Neural progenitor cell (in vitro differentiated cells): Measurements from ENCODE around the gene EPHA4. TPM values are rescaled to one million over a fixed set of nuclear protein-coding genes. Genes with fewer than 3 reads are reported as not detected.

Source experiments
- DNase-seq: peaks from one replicate; pipeline ENCODE4 v3.0.0-alpha.2; 2016; ENCODE audit warnings: low spot score
- H2AFZ ChIP-seq: fragments of 200-600 bp; sonication (generic); replicated peaks from 2 replicates; pipeline ENCODE4 v1.6.1; 2016; ENCODE audit warnings: antibody characterized with exemption
- H3F3A ChIP-seq: fragments of 200-600 bp; sonication (generic); 2 replicates; pipeline ENCODE4 v1.6.1; 2016; ENCODE audit warnings: antibody characterized with exemption, low read depth
- H3K27ac ChIP-seq: fragments of 200-600 bp; sonication (generic); 2 replicates; pipeline ENCODE4 v1.5.1; 2016; ENCODE audit warnings: mild to moderate bottlenecking
- H3K27me3 ChIP-seq: fragments of 200-600 bp; sonication (generic); 2 replicates; pipeline ENCODE4 v1.6.1; 2016; ENCODE audit warnings: mild to moderate bottlenecking, moderate library complexity
- H3K36me3 ChIP-seq: fragments of 200-600 bp; sonication (generic); 2 replicates; pipeline ENCODE4 v1.5.1; 2016
- H3K4me1 ChIP-seq: fragments of 200-600 bp; sonication (generic); 2 replicates; pipeline ENCODE4 v1.6.1; 2016; ENCODE audit warnings: mixed run types
- H3K4me2 ChIP-seq: fragments of 200-600 bp; sonication (generic); 2 replicates; pipeline ENCODE4 v1.6.1; 2016
- H3K4me3 ChIP-seq: fragments of 200-600 bp; sonication (generic); 2 replicates; pipeline ENCODE4 v1.5.1; 2016
- H3K79me2 ChIP-seq: fragments of 200-600 bp; sonication (generic); 2 replicates; pipeline ENCODE4 v1.6.1; 2016; ENCODE audit warnings: low read depth
- H3K9ac ChIP-seq: fragments of 200-600 bp; sonication (generic); 2 replicates; pipeline ENCODE4 v1.6.1; 2016
- H3K9me3 ChIP-seq: fragments of 200-600 bp; sonication (generic); 2 replicates; pipeline ENCODE4 v1.5.1; 2016; ENCODE audit warnings: low read depth
- H4K20me1 ChIP-seq: fragments of 200-600 bp; sonication (generic); 2 replicates; pipeline ENCODE4 v1.6.1; 2016; ENCODE audit warnings: low read depth
- H3K27ac Mint-ChIP-seq: 3 replicates; pipeline ENCODE4 v1.8.0; 2021; ENCODE audit warnings: mixed read lengths
- H3K27me3 Mint-ChIP-seq: 2 replicates; pipeline ENCODE4 v1.8.0; 2022; ENCODE audit warnings: low read depth, mild to moderate bottlenecking, inconsistent platforms, moderate library complexity, mixed read lengths; ENCODE audit not compliant: insufficient read depth
- H3K36me3 Mint-ChIP-seq: 3 replicates; pipeline ENCODE4 v1.8.0; 2021; ENCODE audit warnings: mixed read lengths
- H3K4me1 Mint-ChIP-seq: 3 replicates; pipeline ENCODE4 v1.8.0; 2021; ENCODE audit warnings: mixed read lengths
- H3K4me3 Mint-ChIP-seq: 3 replicates; pipeline ENCODE4 v1.8.0; 2021; ENCODE audit warnings: mild to moderate bottlenecking, moderate library complexity, mixed read lengths
- H3K9me3 Mint-ChIP-seq: 3 replicates; pipeline ENCODE4 v1.8.0; 2020; ENCODE audit warnings: mixed read lengths
- CTCF ChIP-seq: fragments of 200-600 bp; sonication (generic); IDR thresholded peaks from 2 replicates; pipeline ENCODE4 v1.5.1; 2017; ENCODE audit warnings: antibody characterized with exemption, mild to moderate bottlenecking
- EZH2 ChIP-seq: fragments of 200-600 bp; sonication (generic); IDR thresholded peaks from 2 replicates; pipeline ENCODE4 v1.6.1; 2017; ENCODE audit warnings: antibody characterized with exemption, mild to moderate bottlenecking, moderate library complexity
- EZH2phosphoT487 ChIP-seq: fragments of 200-600 bp; sonication (generic); IDR thresholded peaks from 2 replicates; pipeline ENCODE4 v1.6.1; 2017; ENCODE audit warnings: antibody characterized with exemption
- total RNA-seq: library from RNA; depleted of rRNA; stranded (reverse); fragments of >200 nt; gene quantifications from 2 replicates; pipeline ENCODE4 v1.2.3, GENCODE V29; 2015; ENCODE audit warnings: low replicate concordance

EPHA4 gene
- total RNA-seq, 1 donor from 2014 or later: 323 TPM

DNA sequence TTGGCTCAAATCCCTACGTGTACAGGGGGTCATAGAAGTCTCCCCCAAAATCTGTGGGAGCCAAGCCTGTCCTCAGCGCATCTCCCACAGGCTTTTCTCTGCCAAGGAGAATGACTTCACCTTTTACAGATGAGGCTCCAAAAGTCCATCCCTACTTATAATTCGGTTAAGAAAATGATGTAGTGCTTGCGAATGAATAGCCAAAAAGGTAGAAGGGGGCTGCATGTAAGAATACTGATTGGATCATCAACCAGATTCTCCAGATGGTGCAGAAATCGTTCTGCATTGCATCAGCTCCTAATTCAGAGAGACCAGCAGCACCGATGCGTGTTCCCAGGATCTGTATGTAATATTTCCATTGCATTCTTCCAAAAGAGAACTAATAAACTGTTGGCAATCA is 91.9 kb downstream of the EPHA4 start:
- H3K36me3 Mint-ChIP-seq: peaks cover 31% of the 10 kb centered on the region

GRCh38 chr2:221478485-221478863 is 93.6 kb downstream of the EPHA4 start:
- Histone ChIP-seq H2AFZ (no peak overlapping the region), H3F3A (peaks cover 62% of the 10 kb centered on the region), H3K27me3 (no peaks in the 10 kb centered on the region), H3K9me3 (no peaks in the 10 kb centered on the region), H4K20me1 (peaks cover 76% of the 10 kb centered on the region), H3K4me2 (peak overlapping the region; percentile 25), H3K4me1 (peaks cover 49% of the 10 kb centered on the region), H3K27ac (peak overlapping the region; percentile 77), H3K36me3 (peaks cover 6% of the 10 kb centered on the region), H3K9ac (no peak overlapping the region), H3K4me3 (no peak overlapping the region), H3K79me2 (peaks cover 100% of the 10 kb centered on the region)
- H3K27me3 Mint-ChIP-seq: no peaks in the 10 kb centered on the region
- TF ChIP-seq EZH2 (no peak), CTCF (peak; percentile 5), EZH2phosphoT487 (no peak)
- H3K9me3 Mint-ChIP-seq: no peaks in the 10 kb centered on the region
- DNase-seq: no peak
- peaks cover 32% of the 10 kb centered on the region for H3K36me3 Mint-ChIP-seq
- H3K4me1 Mint-ChIP-seq: peaks cover 2% of the 10 kb centered on the region
- H3K4me3 Mint-ChIP-seq: no peak overlapping the region
- no peak overlapping the region for H3K27ac Mint-ChIP-seq

More for the DNA sequence above, 91.9 kb downstream of the EPHA4 start:
- peak overlapping the region; percentile 60 for H3K27ac ChIP-seq
- no peak overlapping the region for H3K4me3 ChIP-seq
- TF ChIP-seq EZH2phosphoT487: no peak
- no peak for TF ChIP-seq CTCF
- no peak for TF ChIP-seq EZH2
- Mint-ChIP-seq H3K9me3 (no peaks in the 10 kb centered on the region), H3K27ac (no peak overlapping the region), H3K27me3 (no peaks in the 10 kb centered on the region), H3K4me1 (no peaks in the 10 kb centered on the region), H3K4me3 (no peak overlapping the region)
- peaks cover 100% of the 10 kb centered on the region for H3K79me2 ChIP-seq
- H3K4me1 ChIP-seq: peaks cover 32% of the 10 kb centered on the region
- H3K4me2 ChIP-seq: no peak overlapping the region
- H3K36me3 ChIP-seq: peaks cover 6% of the 10 kb centered on the region
- no peaks in the 10 kb centered on the region for H3K27me3 ChIP-seq
- peaks cover 77% of the 10 kb centered on the region for H4K20me1 ChIP-seq
- no peaks in the 10 kb centered on the region for H3K9me3 ChIP-seq
- H3F3A ChIP-seq: peaks cover 55% of the 10 kb centered on the region
- no peak overlapping the region for H3K9ac ChIP-seq
- DNase-seq: no peak
- H2AFZ ChIP-seq: no peak overlapping the region

- Mint-ChIP-seq H3K36me3 (peaks cover 30% of the 10 kb centered on the region), H3K27ac (no peak overlapping the region), H3K4me1 (peaks cover 2% of the 10 kb centered on the region), H3K4me3 (no peak overlapping the region), H3K9me3 (no peaks in the 10 kb centered on the region), H3K27me3 (no peaks in the 10 kb centered on the region)
- Histone ChIP-seq H3K4me2 (no peak overlapping the region), H3F3A (peaks cover 68% of the 10 kb centered on the region), H4K20me1 (peaks cover 73% of the 10 kb centered on the region), H3K27me3 (no peaks in the 10 kb centered on the region), H3K4me1 (peaks cover 52% of the 10 kb centered on the region), H3K9me3 (no peaks in the 10 kb centered on the region), H3K9ac (no peak overlapping the region), H2AFZ (no peak overlapping the region), H3K4me3 (no peak overlapping the region), H3K36me3 (peaks cover 6% of the 10 kb centered on the region), H3K27ac (peak overlapping the region; percentile 52), H3K79me2 (peaks cover 99% of the 10 kb centered on the region)
- TF ChIP-seq EZH2: no peak
- no peak for TF ChIP-seq EZH2phosphoT487
- no peak for TF ChIP-seq CTCF
- no peak for DNase-seq
Observed at GRCh38 chr2:221477714-221478484, 94.2 kb downstream of the EPHA4 start.
